Stimulated activated CD8-positive, alpha-beta memory T cell treated with anti-CD3 and anti-CD28 coated beads, Interleukin-7, amount 100 ng/mL, for 1 hour (primary cell): Measurements from ENCODE around the gene INTS1.

ENCODE experiments used
- DNase-seq, 2 donors: peaks; one replicate each; pipeline ENCODE4 v3.0.0-alpha.2; 2020; ENCODE audit warnings: low read depth in 2 of 2

INTS1 gene

GRCh38 chr7:1509226-1509625, 5.0 kb upstream of the INTS1 start:
- no peak for DNase-seq

- DNase-seq: no peak
These were observed 4.1 kb upstream of the INTS1 start for GRCh38 chr7:1508277-1508758.

DNA sequence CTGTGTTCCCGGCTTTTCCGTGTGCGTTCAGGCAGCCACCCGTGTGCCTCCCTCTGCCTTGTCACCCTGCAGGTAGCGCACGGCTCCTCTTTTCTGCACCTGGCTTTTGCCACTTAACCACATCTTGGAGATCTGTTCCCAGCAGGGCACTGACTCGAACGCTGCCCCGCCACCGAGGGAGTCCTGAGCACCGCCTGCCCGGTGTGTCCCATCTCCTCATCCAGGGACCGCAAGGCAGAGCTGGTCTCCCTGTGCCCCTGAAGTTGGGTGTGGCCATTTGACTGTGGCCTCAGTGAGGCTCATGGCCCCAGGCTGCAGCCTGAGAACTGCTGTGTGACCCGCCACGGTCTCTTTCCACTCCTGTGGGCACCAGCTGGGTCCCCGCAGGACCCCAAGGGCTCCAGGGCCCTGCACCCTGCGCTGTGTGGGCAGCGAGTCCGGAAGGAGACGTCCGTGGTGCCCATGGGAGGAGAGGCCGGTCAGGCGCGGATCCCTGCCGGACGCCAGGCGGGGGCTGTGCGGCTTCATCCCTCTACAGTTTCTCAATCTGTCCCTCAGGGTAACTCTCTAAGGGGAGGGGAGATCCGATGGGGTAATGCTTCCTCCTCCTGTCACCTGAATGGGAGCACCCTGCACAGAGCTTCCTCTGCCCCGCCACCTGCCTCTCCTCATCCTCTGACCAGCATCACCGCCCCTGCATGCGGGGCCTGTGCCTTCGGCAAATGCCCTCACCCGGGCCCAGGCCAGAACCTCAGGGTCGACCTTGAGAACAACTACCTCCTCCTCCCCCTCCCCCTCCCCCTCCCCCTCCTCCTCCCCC, 1.8 kb upstream of the INTS1 start:
- no peak for DNase-seq

DNA sequence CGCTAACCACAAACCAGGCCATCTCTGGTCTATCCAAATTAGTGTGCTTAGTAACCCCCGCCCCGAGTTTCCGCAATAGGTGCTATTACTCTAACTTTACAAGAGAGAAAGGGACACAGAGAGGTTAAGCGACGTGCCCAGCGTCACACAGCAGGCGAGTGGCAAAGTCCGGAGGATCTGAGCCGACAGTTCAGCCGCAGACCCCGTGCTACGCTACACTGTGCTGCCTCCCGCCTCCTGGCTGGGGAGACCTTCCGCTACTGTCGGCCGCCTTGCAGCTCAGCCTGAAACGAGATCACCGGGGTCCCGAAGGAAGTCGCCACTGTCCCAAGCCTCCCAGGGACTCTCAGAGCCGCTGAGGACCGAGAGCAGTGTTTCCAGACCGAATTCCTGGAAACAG, 799 bp downstream of the INTS1 start:
- DNase-seq: no peak

- no peak for DNase-seq
These were observed 1.3 kb downstream of the INTS1 start for GRCh38 chr7:1502845-1503244.

DNA sequence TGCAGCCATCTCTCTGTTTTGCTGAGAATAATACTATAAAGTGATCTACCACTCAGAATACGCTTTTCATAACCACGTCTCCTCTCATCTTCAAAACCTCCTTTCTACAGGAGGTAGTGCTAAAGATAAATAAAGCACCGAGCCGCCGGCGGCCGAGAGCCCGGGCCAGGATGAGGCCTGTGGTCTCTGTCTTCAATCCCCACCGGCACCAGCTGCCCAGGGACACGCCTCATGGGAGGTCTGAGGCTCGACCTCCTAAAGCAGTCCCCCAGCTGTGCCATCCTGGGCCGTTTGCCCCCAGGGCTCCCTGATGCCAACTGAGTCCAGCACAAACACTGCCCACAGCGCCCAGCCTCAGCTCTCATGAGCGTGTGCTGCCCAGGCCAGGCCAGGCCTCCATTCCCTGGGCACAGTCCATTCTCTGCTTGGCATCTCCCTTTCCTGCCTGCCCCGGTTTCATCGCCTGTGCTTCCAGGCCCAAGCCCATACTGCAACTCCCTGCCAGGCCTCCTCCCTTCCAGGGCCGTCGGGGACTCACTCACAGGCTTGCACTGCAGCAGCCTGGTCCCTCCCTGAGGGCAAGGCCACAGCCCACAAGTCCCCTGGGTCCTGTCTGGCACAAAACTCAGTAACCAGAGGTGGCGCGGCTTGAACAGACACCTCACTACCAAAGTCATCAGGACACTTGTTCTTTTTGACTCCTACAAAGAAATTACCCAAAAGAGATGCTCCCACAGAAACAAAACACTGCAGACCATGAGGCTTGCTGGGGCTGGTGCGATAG, 2.5 kb downstream of the INTS1 start:
- no peak for DNase-seq

DNA sequence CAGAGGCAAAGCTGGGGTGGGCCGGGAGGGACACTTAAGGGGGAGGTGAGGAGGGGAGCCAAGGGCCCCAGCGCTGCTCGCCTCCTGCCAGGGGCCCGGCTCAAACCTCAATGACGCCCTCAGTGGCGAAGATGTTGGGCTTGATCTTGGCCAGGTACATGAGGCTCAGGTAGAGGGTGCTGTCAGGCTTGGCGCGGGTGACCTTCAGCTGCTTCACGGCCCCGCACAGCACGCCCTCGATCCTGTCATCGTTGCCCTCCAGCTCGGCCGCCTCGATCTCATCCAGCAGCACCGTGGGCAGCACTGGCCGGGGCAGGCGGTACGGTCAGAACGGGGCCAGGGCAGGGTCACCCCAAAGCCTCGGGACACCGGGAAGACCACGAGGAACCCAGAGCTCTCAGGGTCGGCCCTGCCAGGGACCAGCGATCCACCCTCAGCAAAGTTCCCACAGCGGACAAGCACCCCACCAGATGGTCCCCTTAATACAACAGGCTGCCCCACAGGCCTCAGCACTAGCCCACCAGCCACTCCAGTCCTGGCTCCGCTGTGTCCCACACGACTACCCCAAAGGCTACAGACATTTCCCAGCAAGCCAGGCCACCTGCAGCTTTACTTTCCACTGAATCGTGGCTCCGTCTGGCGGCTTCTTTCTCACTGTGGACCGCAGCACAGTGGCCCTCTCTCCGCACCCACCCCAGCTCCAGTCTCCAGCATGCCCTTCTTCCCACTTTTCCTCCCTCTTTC, 4.0 kb downstream of the INTS1 start:
- DNase-seq: no peak

DNA sequence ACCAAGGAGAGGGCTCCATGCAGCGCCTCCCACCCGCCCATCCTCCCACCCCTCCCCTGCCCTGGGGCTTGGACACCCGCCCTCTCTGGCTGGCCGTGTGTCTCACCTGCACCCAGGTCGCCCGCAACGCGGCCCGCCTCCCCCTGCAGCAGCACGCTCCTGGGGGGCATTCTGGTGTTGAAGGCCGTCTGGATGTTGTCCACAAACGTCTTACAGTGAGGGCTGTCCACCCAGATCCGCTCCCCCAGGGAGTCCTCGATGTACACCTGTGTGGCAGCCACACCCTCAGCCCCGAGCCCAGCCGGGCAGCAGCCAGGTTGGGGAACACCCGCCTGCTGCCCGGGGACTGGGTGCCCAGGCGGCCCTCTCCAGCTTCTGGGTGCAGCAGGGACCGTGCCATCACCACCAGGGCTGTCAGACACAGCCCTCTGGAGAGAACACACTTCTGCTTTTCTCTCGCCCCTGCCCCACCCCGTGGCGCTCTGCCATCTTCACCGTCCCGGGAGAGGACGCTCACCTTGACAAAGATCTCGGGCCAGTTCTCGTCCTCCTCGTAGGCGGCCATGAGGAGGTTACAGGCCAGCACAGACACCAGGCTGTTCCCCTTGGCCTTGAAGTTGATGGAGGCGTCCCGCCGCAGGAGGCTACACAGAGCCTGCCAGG, 4.7 kb downstream of the INTS1 start:
- no peak for DNase-seq

DNA sequence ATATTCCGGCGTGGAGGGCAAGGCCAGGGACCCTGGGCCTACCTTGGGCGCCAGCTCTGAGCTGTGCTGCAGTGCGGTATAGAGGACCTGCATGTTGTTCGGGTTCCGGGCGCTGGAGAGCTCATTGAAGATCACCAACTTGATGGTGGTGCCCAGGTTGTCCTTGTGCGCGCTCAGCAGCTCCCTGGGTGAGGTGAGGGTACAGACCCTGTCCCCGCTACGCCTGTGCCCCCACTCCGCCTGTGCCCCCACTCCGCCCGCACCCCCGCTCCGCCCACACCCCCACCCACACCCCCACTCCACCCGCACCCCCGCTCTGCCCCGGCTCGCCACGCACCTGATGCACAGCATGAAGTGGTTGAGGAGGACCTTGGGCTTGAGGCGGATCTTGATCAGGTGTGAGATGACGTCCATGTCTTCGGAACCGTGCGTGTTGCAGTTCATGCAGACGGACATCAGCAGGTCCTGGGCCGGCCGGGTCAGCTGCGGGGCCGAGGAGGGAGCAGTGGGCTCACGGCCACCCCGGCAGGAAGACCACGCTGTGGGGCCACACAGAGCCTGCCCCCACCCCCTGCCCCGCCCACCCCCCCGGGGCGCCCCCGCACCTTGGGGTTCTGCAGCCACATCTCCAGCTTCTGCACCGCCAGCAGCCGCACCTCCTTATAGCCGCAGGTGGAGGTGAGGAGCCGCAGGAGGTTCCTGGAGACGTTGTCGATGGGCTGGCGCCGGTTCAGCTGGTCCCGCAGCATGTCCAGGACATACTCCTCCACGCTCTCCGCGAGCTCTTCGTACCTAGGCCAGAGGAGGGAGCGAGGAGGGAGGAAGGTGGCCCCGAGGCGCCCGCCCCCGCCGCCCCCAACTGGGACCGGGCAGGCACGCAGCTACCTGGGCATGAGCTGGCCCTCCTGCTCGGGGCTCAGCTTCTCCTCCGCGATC, 5.6 kb downstream of the INTS1 start:
- no peak for DNase-seq

DNA sequence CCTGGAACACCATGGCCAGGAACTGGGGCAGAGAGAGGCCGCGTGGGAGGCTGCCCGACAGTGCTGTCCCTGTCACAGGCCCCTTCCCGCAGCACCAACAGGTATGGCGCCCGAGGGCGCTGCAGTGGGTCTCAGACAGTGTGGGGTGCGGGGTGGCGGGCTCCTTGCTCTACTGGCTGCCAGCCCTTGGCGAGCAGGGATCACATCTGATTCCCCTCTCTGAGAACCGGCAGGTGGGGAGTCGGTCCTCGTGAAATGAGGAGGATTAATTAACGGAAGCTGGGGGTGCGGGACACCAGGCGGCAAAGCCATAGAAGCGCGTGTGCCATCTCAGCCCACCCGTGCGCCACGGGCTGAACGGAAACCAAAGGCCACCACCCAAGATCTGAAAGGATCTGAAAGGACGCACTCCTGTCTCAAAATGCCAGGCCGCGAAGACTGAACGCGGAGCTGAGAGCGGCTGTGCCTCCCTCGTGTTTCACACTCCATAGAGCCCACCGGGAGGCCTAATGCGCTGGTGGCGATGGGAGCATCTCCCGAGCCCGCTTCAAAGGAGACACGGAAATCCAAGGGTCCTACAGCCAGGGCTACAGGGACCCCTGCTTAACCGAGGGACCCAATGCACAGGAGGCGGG, 6.8 kb downstream of the INTS1 start:
- DNase-seq: no peak

- DNase-seq: no peak
These were observed 7.5 kb downstream of the INTS1 start for GRCh38 chr7:1496531-1497292.

GRCh38 chr7:1495564-1496242, 8.5 kb downstream of the INTS1 start:
- no peak for DNase-seq

- no peak for DNase-seq
These were observed 9.2 kb downstream of the INTS1 start for GRCh38 chr7:1494866-1495563.

DNA sequence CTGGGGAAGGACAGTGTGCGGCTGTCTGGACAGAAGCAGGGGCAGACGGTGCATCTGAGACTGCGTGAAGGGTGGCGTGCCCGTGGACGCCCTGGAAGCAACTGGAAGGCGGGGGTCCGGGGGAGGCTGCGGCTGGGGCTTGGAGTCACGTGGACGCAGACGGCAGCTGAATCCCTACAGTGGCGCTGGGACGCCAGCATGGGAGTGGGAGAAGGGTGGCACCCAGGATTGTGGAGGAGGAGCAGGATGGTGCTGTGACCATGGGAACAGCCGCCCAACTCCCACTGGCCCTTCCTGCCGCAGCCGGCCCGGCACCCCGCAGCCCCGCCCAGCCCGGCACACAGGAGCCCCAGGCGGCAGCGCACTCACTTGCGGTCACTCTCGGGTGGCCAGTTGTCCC, 9.7 kb downstream of the INTS1 start:
- no peak for DNase-seq

DNA sequence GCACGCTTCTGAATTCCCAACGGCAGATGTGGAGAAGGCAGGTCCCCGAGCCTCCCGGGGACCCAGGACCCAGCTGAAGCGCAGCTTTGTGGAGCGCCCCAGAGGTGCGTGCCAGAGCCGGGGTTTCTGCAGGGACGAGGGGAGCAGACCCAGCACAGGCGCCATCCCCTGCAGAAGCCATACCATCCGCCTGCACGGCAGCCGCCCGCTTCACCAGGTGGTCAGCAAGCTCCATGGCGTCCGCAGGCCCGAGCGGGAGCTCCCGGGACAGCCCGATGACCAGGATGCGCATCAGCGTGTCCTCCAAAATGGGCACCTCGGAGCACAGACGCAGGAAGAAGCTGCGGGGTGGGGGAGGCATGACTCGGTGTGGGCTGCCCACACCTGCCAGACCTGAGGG, 10.6 kb downstream of the INTS1 start:
- no peak for DNase-seq

DNA sequence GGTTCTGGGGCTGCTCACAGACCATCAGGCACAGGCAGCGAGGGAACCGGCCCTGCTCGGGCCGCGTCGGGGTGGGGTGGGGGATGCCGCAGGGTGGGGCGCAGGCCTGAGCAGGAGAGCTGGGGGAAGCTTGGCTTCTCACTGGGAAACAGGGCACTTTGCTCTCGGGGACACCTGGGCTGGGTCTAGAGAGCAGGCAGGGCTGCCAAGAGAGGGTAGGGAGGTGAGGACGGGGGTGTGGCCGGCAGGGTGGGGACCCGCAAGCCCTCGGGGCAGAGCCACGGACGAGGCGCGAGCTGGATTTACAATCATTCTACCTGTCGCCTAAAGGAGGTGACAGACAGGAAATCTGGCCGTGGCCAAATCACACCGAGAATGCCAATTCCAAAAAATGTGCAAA, 11.1 kb downstream of the INTS1 start:
- DNase-seq: no peak

- no peak for DNase-seq
These were observed 11.5 kb downstream of the INTS1 start for GRCh38 chr7:1492640-1493039.

DNA sequence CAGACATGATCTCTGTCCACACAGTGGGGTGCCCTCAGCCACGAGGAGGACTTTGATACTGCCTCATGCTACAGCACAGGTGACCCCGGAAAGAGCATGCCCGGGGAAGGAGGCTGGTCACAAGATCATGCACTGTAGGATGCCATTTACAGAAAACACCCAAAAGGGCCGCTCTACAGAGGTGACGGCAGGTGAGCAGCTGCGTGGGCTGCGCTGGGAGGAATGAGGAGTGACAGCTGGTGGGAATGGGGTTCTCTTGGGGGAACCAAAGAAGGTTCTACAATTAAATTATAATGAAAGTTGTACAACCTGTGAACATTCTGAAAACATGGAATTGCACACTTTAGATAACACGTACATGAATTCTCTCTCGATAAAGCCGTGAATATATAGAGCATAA, 12.0 kb downstream of the INTS1 start:
- DNase-seq: no peak
